GM19455 (cell line): ENCODE results near the gene FNIP2.
"Not testable (repeated sequence)": the region's sequence is repeated elsewhere in the genome, so short reads cannot be mapped to it uniquely, and the experiment has no call there.

Experiments
- ATAC-seq: cut with Tn5 transposase; IDR thresholded peaks from one replicate; pipeline ENCODE4 v1.9.1; 2021; ENCODE audit not compliant: unreplicated experiment

Gene FNIP2

GRCh38 chr4:158812543-158812942 lies 43.7 kb downstream of the FNIP2 start:
- no peak for ATAC-seq

GRCh38 chr4:158813113-158813512 lies 44.3 kb downstream of the FNIP2 start:
- ATAC-seq, result no peak

- ATAC-seq, result no peak
Measured at GRCh38 chr4:158814207-158814606, 45.4 kb downstream of the FNIP2 start.

- ATAC-seq, result no peak
Measured at GRCh38 chr4:158814636-158815330, 46.0 kb downstream of the FNIP2 start.

GRCh38 chr4:158816955-158817354 lies 48.1 kb downstream of the FNIP2 start:
- ATAC-seq, result no peak

GRCh38 chr4:158817562-158818296 lies 48.9 kb downstream of the FNIP2 start:
- no peak for ATAC-seq

- no peak for ATAC-seq
Measured at GRCh38 chr4:158818560-158819140, 49.8 kb downstream of the FNIP2 start.

- no peak for ATAC-seq
Measured at GRCh38 chr4:158819942-158820786, 51.3 kb downstream of the FNIP2 start.

- ATAC-seq, result peak; percentile 40
Measured at GRCh38 chr4:158821228-158821971, 52.6 kb downstream of the FNIP2 start.

GRCh38 chr4:158822348-158822747 lies 53.5 kb downstream of the FNIP2 start:
- no peak for ATAC-seq

GRCh38 chr4:158823461-158823873 lies 54.6 kb downstream of the FNIP2 start:
- ATAC-seq, result no peak

GRCh38 chr4:158824425-158825274 lies 55.8 kb downstream of the FNIP2 start:
- ATAC-seq, result no peak

- no peak for ATAC-seq
Measured at GRCh38 chr4:158825433-158826036, 56.7 kb downstream of the FNIP2 start.

- peak; percentile 63 for ATAC-seq
Measured at GRCh38 chr4:158826057-158826456, 57.2 kb downstream of the FNIP2 start.

- ATAC-seq, result no peak
Measured at GRCh38 chr4:158826882-158827281, 58.1 kb downstream of the FNIP2 start.

GRCh38 chr4:158827543-158827981 lies 58.7 kb downstream of the FNIP2 start:
- ATAC-seq, result no peak

GRCh38 chr4:158828151-158828550 lies 59.3 kb downstream of the FNIP2 start:
- not testable (repeated sequence) for ATAC-seq

GRCh38 chr4:158829254-158829653 lies 60.4 kb downstream of the FNIP2 start:
- ATAC-seq, result no peak

GRCh38 chr4:158833602-158834001 lies 64.8 kb downstream of the FNIP2 start:
- no peak for ATAC-seq
